ENCODE data around the gene CCL17. TPM values are rescaled to one million over a fixed set of nuclear protein-coding genes. Genes with fewer than 3 reads are reported as not detected.
"Not testable (repeated sequence)": the region's sequence is repeated elsewhere in the genome, so short reads cannot be mapped to it uniquely, and the experiment has no call there.

CCL17 gene
- polyA plus RNA-seq, 2 donors = 1.1 to 7.6 TPM

DNA sequence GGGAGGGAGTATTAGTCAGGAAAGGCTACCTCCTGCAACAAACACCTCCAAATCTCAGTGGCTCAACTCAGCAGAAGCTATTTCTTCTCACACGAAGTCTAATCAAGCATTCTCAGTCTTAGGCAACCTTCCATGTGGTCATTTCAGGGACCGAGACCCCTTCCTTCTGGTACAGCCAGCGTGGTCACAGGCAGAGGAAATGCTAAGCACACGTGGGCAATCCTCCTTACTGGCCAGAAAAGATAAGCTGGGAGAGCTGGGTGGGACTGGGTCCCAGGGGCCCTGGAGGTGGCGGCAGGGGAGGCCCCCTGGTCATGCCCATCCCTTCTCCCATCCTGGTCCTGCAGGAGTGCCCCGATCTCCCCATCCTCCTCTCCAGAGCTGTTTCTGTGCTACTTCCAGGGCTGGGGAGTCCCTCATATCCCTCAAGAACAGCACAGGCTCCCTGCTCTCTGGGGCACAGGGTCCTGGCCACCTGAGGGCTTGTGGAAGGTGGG is 38.0 kb upstream of the CCL17 start:
- Histone ChIP-seq H3K9me3 (ENCODE audit: control insufficient read depth in 2 of 2, insufficient read depth in 1 of 2, low read depth in 1 of 2, low read length in 1 of 2) (no peaks in the 10 kb centered on the region), H3K27ac (ENCODE audit: low read depth in 2 of 2, low read length in 1 of 2) (peak overlapping the region in 1 of 2 donors; percentile 40), H3K4me1 (ENCODE audit: control insufficient read depth in 2 of 2, insufficient read depth in 2 of 2, low read length in 1 of 2) (peaks cover 0 to 6% of the 10 kb centered on the region in 2 donors), H3K36me3 (ENCODE audit: control insufficient read depth in 2 of 2, insufficient read depth in 2 of 2, low read length in 1 of 2) (no peaks in the 10 kb centered on the region), H3K4me3 (ENCODE audit: low read depth in 1 of 2, low read length in 2 of 2) (no peak overlapping the region), H3K27me3 (ENCODE audit: control insufficient read depth in 1 of 2, insufficient read depth in 2 of 2, low read length in 2 of 2) (no peaks in the 10 kb centered on the region)
- WGBS, 2 donors = 63 to 64% methylated on average over 6 of the region's 6 CpGs

- 48 to 61% methylated on average over 7 of the region's 7 CpGs for WGBS, 2 donors
- Histone ChIP-seq H3K36me3 (ENCODE audit: control insufficient read depth in 2 of 2, insufficient read depth in 2 of 2, low read length in 1 of 2) (no peaks in the 10 kb centered on the region), H3K4me1 (ENCODE audit: control insufficient read depth in 2 of 2, insufficient read depth in 2 of 2, low read length in 1 of 2) (peaks cover 3 to 5% of the 10 kb centered on the region in 2 donors), H3K27ac (ENCODE audit: low read depth in 2 of 2, low read length in 1 of 2) (peak overlapping the region in 1 of 2 donors; percentile 40), H3K9me3 (ENCODE audit: control insufficient read depth in 2 of 2, insufficient read depth in 1 of 2, low read depth in 1 of 2, low read length in 1 of 2) (no peaks in the 10 kb centered on the region), H3K27me3 (ENCODE audit: control insufficient read depth in 1 of 2, insufficient read depth in 2 of 2, low read length in 2 of 2) (no peaks in the 10 kb centered on the region), H3K4me3 (ENCODE audit: low read depth in 1 of 2, low read length in 2 of 2) (no peak overlapping the region)
These were observed 37.3 kb upstream of the CCL17 start for GRCh38 chr16:57367116-57367752.

GRCh38 chr16:57371494-57372371 is 32.8 kb upstream of the CCL17 start:
- Histone ChIP-seq H3K4me1 (ENCODE audit: control insufficient read depth in 2 of 2, insufficient read depth in 2 of 2, low read length in 1 of 2) (peaks cover 4 to 9% of the 10 kb centered on the region in 2 donors), H3K27ac (ENCODE audit: low read depth in 2 of 2, low read length in 1 of 2) (peak overlapping the region; percentile 68 to 79), H3K4me3 (ENCODE audit: low read depth in 1 of 2, low read length in 2 of 2) (no peak overlapping the region), H3K27me3 (ENCODE audit: control insufficient read depth in 1 of 2, insufficient read depth in 2 of 2, low read length in 2 of 2) (no peaks in the 10 kb centered on the region), H3K9me3 (ENCODE audit: control insufficient read depth in 2 of 2, insufficient read depth in 1 of 2, low read depth in 1 of 2, low read length in 1 of 2) (no peaks in the 10 kb centered on the region), H3K36me3 (ENCODE audit: control insufficient read depth in 2 of 2, insufficient read depth in 2 of 2, low read length in 1 of 2) (no peaks in the 10 kb centered on the region)
- WGBS, 2 donors = 59 to 67% methylated on average over 15 of the region's 15 CpGs

DNA sequence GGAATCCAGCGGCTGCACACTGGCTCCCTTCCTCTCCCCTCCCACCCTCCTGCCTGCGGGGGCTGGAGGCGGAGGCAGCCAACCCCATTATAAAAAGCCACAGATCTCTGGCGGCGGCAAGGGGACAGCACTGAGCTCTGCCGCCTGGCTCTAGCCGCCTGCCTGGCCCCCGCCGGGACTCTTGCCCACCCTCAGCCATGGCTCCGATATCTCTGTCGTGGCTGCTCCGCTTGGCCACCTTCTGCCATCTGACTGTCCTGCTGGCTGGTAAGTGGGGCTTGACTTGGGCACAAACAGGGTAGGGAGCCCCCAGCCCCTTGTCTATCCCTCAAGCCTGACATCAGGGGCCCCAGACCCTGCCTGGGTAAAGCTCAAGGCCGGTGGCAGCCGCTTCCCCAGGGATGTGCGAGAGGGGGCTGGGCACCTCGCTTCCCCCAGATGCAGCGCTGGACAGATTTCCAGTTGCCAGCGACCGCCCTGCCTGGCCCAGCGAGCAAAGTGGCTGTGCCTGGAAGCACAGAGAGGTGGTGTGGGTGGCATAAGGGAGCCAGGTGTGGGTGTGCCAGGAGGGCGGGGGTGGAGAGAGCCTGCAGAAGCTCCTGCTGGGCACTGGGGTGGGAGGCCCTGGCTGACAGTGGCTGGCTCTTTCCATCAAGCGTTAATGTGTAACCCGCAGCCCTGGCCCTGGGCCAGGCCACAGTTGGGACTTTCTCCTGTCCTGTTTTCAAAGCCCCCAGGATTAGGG is 32.0 kb upstream of the CCL17 start, which contains the start of gene CX3CL1:
Gene CX3CL1, plus strand, starts transcription at position 119 of the 745 bp plus-strand sequence. Its CDS starts 79 bp downstream, at position 198.
- no peaks in the 10 kb centered on the region for H3K9me3 ChIP-seq (ENCODE audit: control insufficient read depth in 2 of 2, insufficient read depth in 1 of 2, low read depth in 1 of 2, low read length in 1 of 2)
- peak within 1 kb of the TSS; percentile 39 to 57 for H3K4me3 ChIP-seq (ENCODE audit: low read depth in 1 of 2, low read length in 2 of 2)
- peaks cover 4 to 14% of the 10 kb centered on the region in 2 donors for H3K4me1 ChIP-seq (ENCODE audit: control insufficient read depth in 2 of 2, insufficient read depth in 2 of 2, low read length in 1 of 2)
- H3K36me3 ChIP-seq (ENCODE audit: control insufficient read depth in 2 of 2, insufficient read depth in 2 of 2, low read length in 1 of 2) = no peaks in the 10 kb centered on the region
- H3K27me3 ChIP-seq (ENCODE audit: control insufficient read depth in 1 of 2, insufficient read depth in 2 of 2, low read length in 2 of 2) = no peaks in the 10 kb centered on the region
- WGBS, 2 donors = 16 to 22% methylated on average over 22 to 23 of the region's 23 CpGs
- peak within 1 kb of the TSS; percentile 77 to 79 for H3K27ac ChIP-seq (ENCODE audit: low read depth in 2 of 2, low read length in 1 of 2)

DNA sequence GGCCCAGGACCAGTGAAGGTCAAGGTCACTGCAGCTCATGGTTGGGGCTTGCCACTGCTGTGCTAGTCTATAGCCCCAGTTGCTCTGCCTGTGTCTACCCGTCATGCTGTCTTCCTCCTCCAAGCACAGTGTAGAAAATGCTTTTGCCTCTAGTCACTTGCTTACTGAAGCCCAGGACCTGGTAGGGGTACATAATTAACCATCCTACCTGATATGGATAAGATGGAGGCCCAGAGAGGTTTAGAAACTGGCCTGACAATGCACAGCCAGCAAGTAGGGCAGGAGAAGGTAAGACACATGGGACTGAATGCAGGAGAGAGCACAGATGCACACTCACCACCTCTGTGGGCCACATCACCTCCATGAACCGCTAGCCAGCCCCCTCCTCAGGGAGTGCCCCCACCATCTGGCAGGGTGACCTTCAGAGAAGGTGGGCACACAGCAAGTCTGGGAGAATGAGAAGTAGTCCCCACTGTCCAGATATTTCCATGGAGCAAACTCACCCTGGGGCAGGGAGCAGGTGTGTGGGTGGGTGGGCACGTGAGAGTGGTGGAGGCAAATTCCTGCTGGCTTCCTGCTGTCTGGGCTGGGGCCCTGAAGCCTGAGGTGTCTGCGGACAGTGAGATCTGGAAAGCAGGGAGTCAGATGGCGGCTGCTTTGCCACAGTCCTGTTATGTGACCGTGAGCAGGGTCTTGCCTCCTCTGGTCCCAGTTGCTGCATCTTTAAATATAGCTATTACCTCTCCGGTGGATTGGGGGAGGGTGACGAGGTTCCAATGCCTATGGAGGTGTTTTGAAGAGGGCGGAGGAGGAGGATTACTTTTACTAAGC is 31.2 kb upstream of the CCL17 start:
- Histone ChIP-seq H3K27ac (ENCODE audit: low read depth in 2 of 2, low read length in 1 of 2) (peak overlapping the region; percentile 77 to 79), H3K36me3 (ENCODE audit: control insufficient read depth in 2 of 2, insufficient read depth in 2 of 2, low read length in 1 of 2) (no peaks in the 10 kb centered on the region), H3K9me3 (ENCODE audit: control insufficient read depth in 2 of 2, insufficient read depth in 1 of 2, low read depth in 1 of 2, low read length in 1 of 2) (no peaks in the 10 kb centered on the region), H3K4me1 (ENCODE audit: control insufficient read depth in 2 of 2, insufficient read depth in 2 of 2, low read length in 1 of 2) (peaks cover 4 to 15% of the 10 kb centered on the region in 2 donors), H3K4me3 (ENCODE audit: low read depth in 1 of 2, low read length in 2 of 2) (peak overlapping the region; percentile 39 to 57), H3K27me3 (ENCODE audit: control insufficient read depth in 1 of 2, insufficient read depth in 2 of 2, low read length in 2 of 2) (no peaks in the 10 kb centered on the region)
- WGBS, 2 donors = 32 to 48% methylated on average over 9 of the region's 9 CpGs

DNA sequence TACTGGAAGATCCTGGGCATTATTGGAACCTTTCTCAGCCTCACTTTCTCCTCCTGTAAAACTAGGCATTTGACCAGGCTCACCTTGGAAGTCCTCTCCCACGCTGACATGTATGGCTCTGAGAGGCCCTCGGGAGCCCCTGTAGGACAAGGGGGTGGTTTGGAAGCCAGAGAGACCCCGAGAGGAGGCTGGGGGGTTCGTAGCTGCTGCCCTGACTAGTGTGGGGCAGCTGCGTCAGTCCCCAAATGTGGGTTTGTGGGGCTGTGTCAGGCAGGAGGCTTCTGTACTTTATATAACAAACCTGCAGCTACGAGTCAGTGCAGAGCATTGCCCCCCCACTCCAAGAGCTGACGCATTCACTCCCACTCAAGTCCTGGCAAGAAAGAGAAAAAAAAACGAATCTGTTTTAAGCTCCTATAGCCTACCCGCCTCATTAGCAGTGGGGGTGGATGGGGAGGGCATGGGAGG is 30.5 kb upstream of the CCL17 start:
- H3K36me3 ChIP-seq (ENCODE audit: control insufficient read depth in 2 of 2, insufficient read depth in 2 of 2, low read length in 1 of 2) = no peaks in the 10 kb centered on the region
- 23 to 47% methylated on average over 9 of the region's 9 CpGs for WGBS, 2 donors
- no peaks in the 10 kb centered on the region for H3K9me3 ChIP-seq (ENCODE audit: control insufficient read depth in 2 of 2, insufficient read depth in 1 of 2, low read depth in 1 of 2, low read length in 1 of 2)
- H3K27me3 ChIP-seq (ENCODE audit: control insufficient read depth in 1 of 2, insufficient read depth in 2 of 2, low read length in 2 of 2) = no peaks in the 10 kb centered on the region
- peak overlapping the region; percentile 39 to 57 for H3K4me3 ChIP-seq (ENCODE audit: low read depth in 1 of 2, low read length in 2 of 2)
- H3K27ac ChIP-seq (ENCODE audit: low read depth in 2 of 2, low read length in 1 of 2) = peak overlapping the region; percentile 77 to 79
- H3K4me1 ChIP-seq (ENCODE audit: control insufficient read depth in 2 of 2, insufficient read depth in 2 of 2, low read length in 1 of 2) = peaks cover 4 to 15% of the 10 kb centered on the region in 2 donors

DNA sequence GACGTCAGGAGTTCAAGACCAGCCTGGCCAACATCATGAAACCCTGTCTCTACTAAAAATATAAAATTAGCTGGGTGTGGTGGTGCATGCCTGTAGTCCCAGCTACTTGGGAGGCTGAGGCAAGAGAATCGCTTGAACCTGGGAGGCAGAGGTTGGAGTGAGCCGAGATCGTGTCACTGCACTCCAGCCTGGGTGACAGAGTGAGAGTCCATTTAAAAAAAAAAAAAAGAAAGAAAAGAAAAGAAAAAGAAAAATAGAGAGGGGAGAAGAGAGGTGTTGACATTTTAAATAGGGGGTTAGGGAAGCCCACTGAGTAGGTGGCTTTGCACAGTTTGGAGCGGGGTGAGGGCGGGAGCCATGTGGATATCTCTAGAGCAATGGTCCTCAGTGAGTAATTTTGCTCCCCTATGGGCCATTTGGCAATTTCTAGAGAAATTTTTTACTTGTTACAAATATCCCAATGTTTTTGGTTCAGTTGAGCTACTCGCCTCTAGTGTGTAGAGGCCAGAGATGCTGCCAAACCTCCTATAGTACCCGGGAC is 29.6 kb upstream of the CCL17 start:
- H3K27me3 ChIP-seq (ENCODE audit: control insufficient read depth in 1 of 2, insufficient read depth in 2 of 2, low read length in 2 of 2); H3K4me3 ChIP-seq (ENCODE audit: low read depth in 1 of 2, low read length in 2 of 2); H3K27ac ChIP-seq (ENCODE audit: low read depth in 2 of 2, low read length in 1 of 2); H3K9me3 ChIP-seq (ENCODE audit: control insufficient read depth in 2 of 2, insufficient read depth in 1 of 2, low read depth in 1 of 2, low read length in 1 of 2); H3K36me3 ChIP-seq (ENCODE audit: control insufficient read depth in 2 of 2, insufficient read depth in 2 of 2, low read length in 1 of 2): not testable (repeated sequence)
- peaks cover 4 to 15% of the 10 kb centered on the region in 2 donors for H3K4me1 ChIP-seq (ENCODE audit: control insufficient read depth in 2 of 2, insufficient read depth in 2 of 2, low read length in 1 of 2)
- WGBS, 2 donors = 78% methylated on average over 8 of the region's 8 CpGs

DNA sequence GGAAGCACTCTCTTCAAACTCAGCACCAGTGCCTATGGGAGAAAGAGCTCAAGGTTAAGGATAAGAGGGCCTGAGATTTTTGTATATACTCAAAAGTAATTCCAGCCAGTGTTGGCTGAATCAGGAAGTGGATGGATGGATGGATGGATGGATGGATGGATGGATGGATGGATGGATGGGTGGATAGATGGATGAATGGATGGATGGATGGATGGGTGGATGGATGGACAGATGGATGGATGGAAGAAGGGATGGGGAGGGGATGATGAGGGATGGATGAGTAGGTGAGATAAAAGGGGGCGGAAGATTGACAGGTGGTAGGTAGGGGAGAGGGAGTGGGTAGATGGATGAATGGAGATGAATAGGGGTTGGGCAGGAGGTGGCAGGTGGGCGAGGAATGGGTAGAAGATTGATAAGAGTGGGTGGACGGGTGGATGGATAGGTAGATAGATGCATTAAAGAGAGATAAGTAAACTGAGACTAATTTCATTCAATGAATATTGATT is 28.2 kb upstream of the CCL17 start:
- H3K4me3 ChIP-seq (ENCODE audit: low read depth in 1 of 2, low read length in 2 of 2) = no peak overlapping the region
- peaks cover 4 to 17% of the 10 kb centered on the region in 2 donors for H3K4me1 ChIP-seq (ENCODE audit: control insufficient read depth in 2 of 2, insufficient read depth in 2 of 2, low read length in 1 of 2)
- H3K36me3 ChIP-seq (ENCODE audit: control insufficient read depth in 2 of 2, insufficient read depth in 2 of 2, low read length in 1 of 2) = no peaks in the 10 kb centered on the region
- H3K27me3 ChIP-seq (ENCODE audit: control insufficient read depth in 1 of 2, insufficient read depth in 2 of 2, low read length in 2 of 2) = no peaks in the 10 kb centered on the region
- H3K27ac ChIP-seq (ENCODE audit: low read depth in 2 of 2, low read length in 1 of 2) = no peak overlapping the region
- H3K9me3 ChIP-seq (ENCODE audit: control insufficient read depth in 2 of 2, insufficient read depth in 1 of 2, low read depth in 1 of 2, low read length in 1 of 2) = no peaks in the 10 kb centered on the region
- WGBS, 2 donors = 92 to 93% methylated on average over 3 of the region's 3 CpGs
